ENCODE data around the gene DCAF5. TPM values are rescaled to one million over a fixed set of nuclear protein-coding genes. Genes with fewer than 3 reads are reported as not detected.
"Not testable (repeated sequence)": the region's sequence is repeated elsewhere in the genome, so short reads cannot be mapped to it uniquely, and the experiment has no call there.

Gene DCAF5
- total RNA-seq, 4 donors from 2014 or later, result 42.2 to 53.7 (median 51.1) TPM

GRCh38 chr14:69083181-69083580 lies 69.7 kb downstream of the DCAF5 start:
- Histone ChIP-seq H3K4me3 (no peak overlapping the region), H3K36me3 (peaks cover 0 to 50% (median 0%) of the 10 kb centered on the region in 3 donors), H3K4me1 (peaks cover 0 to 5% (median 0%) of the 10 kb centered on the region in 4 donors), H3K9me3 (no peaks in the 10 kb centered on the region), H3K27me3 (no peaks in the 10 kb centered on the region), H3K27ac (no peak overlapping the region)
- no peak for TF ChIP-seq EP300 (IDR thresholded peaks at IDR 0.05)
- TF ChIP-seq POLR2A (IDR thresholded peaks at IDR 0.05), result no peak
- no peak for TF ChIP-seq CTCF (IDR thresholded peaks at IDR 0.05)
- WGBS, 2 donors, result 89 to 95% methylated on average over 6 of the region's 6 CpGs
- no peak for DNase-seq (ENCODE audit: low spot score in 2 of 2)

- H3K27ac ChIP-seq, result no peak overlapping the region
- DNase-seq (ENCODE audit: low spot score in 2 of 2), result no peak
These were observed 71.6 kb downstream of the DCAF5 start for GRCh38 chr14:69081271-69081670.

GRCh38 chr14:69079747-69080146 lies 73.2 kb downstream of the DCAF5 start:
- TF ChIP-seq EP300 (IDR thresholded peaks at IDR 0.05) (no peak), CTCF (IDR thresholded peaks at IDR 0.05) (no peak), POLR2A (IDR thresholded peaks at IDR 0.05) (no peak)
- Histone ChIP-seq H3K4me3 (no peak overlapping the region), H3K36me3 (peaks cover 0 to 39% (median 0%) of the 10 kb centered on the region in 3 donors), H3K27me3 (no peaks in the 10 kb centered on the region), H3K27ac (no peak overlapping the region), H3K9me3 (no peaks in the 10 kb centered on the region), H3K4me1 (peaks cover 0 to 12% (median 0%) of the 10 kb centered on the region in 4 donors)
- WGBS, 2 donors, result 91 to 92% methylated on average over 2 of the region's 2 CpGs
- DNase-seq (ENCODE audit: low spot score in 2 of 2), result no peak

More at GRCh38 chr14:69081271-69081670, 71.6 kb downstream of the DCAF5 start:
- Histone ChIP-seq H3K9me3 (no peaks in the 10 kb centered on the region), H3K27me3 (no peaks in the 10 kb centered on the region), H3K36me3 (peaks cover 0 to 40% (median 0%) of the 10 kb centered on the region in 3 donors), H3K4me1 (peaks cover 0 to 12% (median 0%) of the 10 kb centered on the region in 4 donors), H3K4me3 (no peak overlapping the region)
- WGBS, 2 donors, result 58 to 68% methylated on average over 2 of the region's 2 CpGs
- TF ChIP-seq CTCF (IDR thresholded peaks at IDR 0.05) (no peak), POLR2A (IDR thresholded peaks at IDR 0.05) (no peak), EP300 (IDR thresholded peaks at IDR 0.05) (no peak)

GRCh38 chr14:69079188-69079742 lies 73.7 kb downstream of the DCAF5 start:
- peaks cover 0 to 12% (median 0%) of the 10 kb centered on the region in 4 donors for H3K4me1 ChIP-seq
- H3K36me3 ChIP-seq, result peaks cover 0 to 39% (median 0%) of the 10 kb centered on the region in 3 donors
- TF ChIP-seq CTCF (IDR thresholded peaks at IDR 0.05), result no peak
- TF ChIP-seq EP300 (IDR thresholded peaks at IDR 0.05), result no peak
- no peak for TF ChIP-seq POLR2A (IDR thresholded peaks at IDR 0.05)
- WGBS, 2 donors, result 62 to 69% methylated on average over 4 of the region's 4 CpGs
- no peak overlapping the region for H3K4me3 ChIP-seq
- H3K9me3 ChIP-seq, result no peaks in the 10 kb centered on the region
- no peaks in the 10 kb centered on the region for H3K27me3 ChIP-seq
- H3K27ac ChIP-seq, result no peak overlapping the region
- DNase-seq (ENCODE audit: low spot score in 2 of 2), result no peak

- Histone ChIP-seq H3K27me3 (no peaks in the 10 kb centered on the region), H3K27ac (peak overlapping the region in 1 of 4 donors; percentile 39), H3K9me3 (no peaks in the 10 kb centered on the region), H3K4me3 (no peak overlapping the region), H3K4me1 (peaks cover 0 to 12% (median 0%) of the 10 kb centered on the region in 4 donors), H3K36me3 (peaks cover 0 to 39% (median 0%) of the 10 kb centered on the region in 3 donors)
- no peak for DNase-seq (ENCODE audit: low spot score in 2 of 2)
- TF ChIP-seq EP300 (IDR thresholded peaks at IDR 0.05), result no peak
- no peak for TF ChIP-seq CTCF (IDR thresholded peaks at IDR 0.05)
- TF ChIP-seq POLR2A (IDR thresholded peaks at IDR 0.05), result no peak
These were observed 75.1 kb downstream of the DCAF5 start for GRCh38 chr14:69077841-69078240.

- H3K27ac ChIP-seq; H3K9me3 ChIP-seq; H3K4me3 ChIP-seq; H3K27me3 ChIP-seq; DNase-seq (ENCODE audit: low spot score in 2 of 2): not testable (repeated sequence)
- H3K4me1 ChIP-seq, result peaks cover 0 to 12% (median 0%) of the 10 kb centered on the region in 4 donors
- H3K36me3 ChIP-seq, result peaks cover 0 to 39% (median 0%) of the 10 kb centered on the region in 3 donors
- WGBS, 2 donors, result 89 to 94% methylated on average over 5 of the region's 5 CpGs
These were observed 75.7 kb downstream of the DCAF5 start for GRCh38 chr14:69077185-69077584.

Data from tibial nerve (tissue), 4 donors.